OCI-LY7 (cell line): ENCODE measurements around the gene PCDHGA1.

Source experiments
- CTCF ChIP-seq: fragments of 200-600 bp; sonication (generic); conservative IDR thresholded peaks from 2 replicates; pipeline ENCODE4 v1.5.1; 2014; ENCODE audit warnings: mild to moderate bottlenecking, antibody characterized with exemption, low read length, moderate library complexity, mixed read lengths
- EZH2phosphoT487 ChIP-seq: fragments of 200-600 bp; sonication (generic); IDR thresholded peaks from 2 replicates; pipeline ENCODE4 v1.6.1; 2018; ENCODE audit warnings: low read depth, borderline replicate concordance, mild to moderate bottlenecking, mixed run types, antibody characterized with exemption, low read length, moderate library complexity, mixed read lengths

- TF ChIP-seq CTCF (no peak), EZH2phosphoT487 (no peak)
Observed at GRCh38 chr5:141525653-141526052, 195.3 kb downstream of the PCDHGA1 start.
